Spleen (tissue), 11 donors: ENCODE results near the gene CALHM3. TPM values are rescaled to one million over a fixed set of nuclear protein-coding genes. Genes with fewer than 3 reads are reported as not detected.

Experiments
- DNase-seq: peaks from one replicate; pipeline ENCODE4 v3.0.0-alpha.2; 2020
- H3K27ac ChIP-seq, 8 donors: fragments of 200-600 bp; sonication (generic) in 7 of 8; 1 replicate in 4 of 8; 2 replicates in 4 of 8; pipeline versions ENCODE4 v1.5.0 to v1.8.0; 2016 to 2021; ENCODE audit warnings: inconsistent platforms in 4 of 8, mild to moderate bottlenecking in 4 of 8, moderate library complexity in 1 of 8
- H3K27me3 ChIP-seq, 7 donors: fragments of 200-600 bp; sonication (generic) in 6 of 7; replicated peaks in 1 of 7; 1 replicate in 4 of 7; 2 replicates in 3 of 7; pipeline versions ENCODE4 v1.5.0 to v1.8.0; 2016 to 2021; ENCODE audit warnings: inconsistent platforms in 3 of 7, mild to moderate bottlenecking in 1 of 7
- H3K36me3 ChIP-seq, 6 donors: fragments of 200-600 bp; sonication (generic) in 5 of 6; 1 replicate in 4 of 6; 2 replicates in 2 of 6; pipeline versions ENCODE4 v1.5.0 to v1.8.0; 2016 to 2021; ENCODE audit warnings: inconsistent platforms in 2 of 6
- H3K4me1 ChIP-seq, 6 donors: fragments of 200-600 bp; sonication (generic) in 5 of 6; 1 replicate in 3 of 6; 2 replicates in 3 of 6; pipeline versions ENCODE4 v1.5.0 to v1.8.0; 2016 to 2021; ENCODE audit warnings: inconsistent platforms in 3 of 6
- H3K4me3 ChIP-seq, 8 donors: fragments of 200-600 bp; sonication (generic) in 7 of 8; 1 replicate in 4 of 8; 2 replicates in 4 of 8; pipeline versions ENCODE4 v1.5.0 to v1.8.0; 2016 to 2021; ENCODE audit warnings: inconsistent platforms in 4 of 8, mild to moderate bottlenecking in 4 of 8, moderate library complexity in 2 of 8
- H3K9me3 ChIP-seq, 8 donors: fragments of 200-600 bp; sonication (generic) in 7 of 8; 1 replicate in 4 of 8; 2 replicates in 4 of 8; pipeline versions ENCODE4 v1.5.0 to v1.8.0; 2016 to 2021; ENCODE audit warnings: inconsistent platforms in 4 of 8
- POLR2A ChIP-seq, 3 donors: fragments of 450-650 bp; IDR thresholded peaks; one replicate each; pipeline ENCODE4 v1.5.1; 2017; ENCODE audit warnings: antibody characterized with exemption in 3 of 3, mild to moderate bottlenecking in 1 of 3
- POLR2AphosphoS5 ChIP-seq, 3 donors: sonication (generic); formaldehyde crosslinking; IDR thresholded peaks; one replicate each; pipeline ENCODE4 v1.5.1; 2017; ENCODE audit warnings: antibody characterized with exemption in 3 of 3
- WGBS, 5 donors: extraction: QIAGEN DNeasy Blood & Tissue Kit in 3 of 5; methylation state at CpG; one replicate each; pipeline versions ENCODE4 v1.1.5 to v1.1.7; 2013 to 2018; 5-methylcytosine and 5-hydroxymethylcytosine counted together
- intact Hi-C: fragments of 100-400 bp; cut with DNase I; formaldehyde crosslinking; loops from one replicate; pipeline ENCODE4 v1.15.0; 2023; ENCODE audit warnings: low total_unique reads
- polyA plus RNA-seq, 3 donors: library from polyadenylated mRNA; stranded (reverse); fragments of 200-250 nt; gene quantifications; one replicate each; pipeline ENCODE4 v1.2.1, GENCODE V29; 2013
- total RNA-seq, 7 donors: library from RNA; depleted of rRNA in 3 of 7; stranded (reverse); fragments of >200 nt in 3 of 7; fragmentation: NEBNext Ultra II Directional in 4 of 7; extraction: Animal tissue kit (Norgen Biotek cat#: 25700) in 4 of 7; gene quantifications; one replicate each; pipeline versions ENCODE4 v1.1.0 to v1.2.1, GENCODE V29; 2016 to 2021
- TF ChIP-seq, protein P1 (sequence below), 11 experiments: fragments of 200-600 bp in 7 of 11; fragments of 450-650 bp in 4 of 11; sonication (generic) in 4 of 11; IDR thresholded peaks in 8 of 11; conservative IDR thresholded peaks in 3 of 11; 1 replicate in 7 of 11; 2 replicates in 4 of 11; pipeline versions ENCODE4 v1.4.0 to v1.8.0; 2016 to 2021; ENCODE audit warnings: antibody characterized with exemption in 11 of 11, inconsistent platforms in 4 of 11, mild to moderate bottlenecking in 1 of 11
- donor health status: healthy with polysubstance abuse.
- donor health status: DM: no; HTN: no; CAD: no; lungs with moderate emphysema.
- donor health status: DM: no; HTN: no; CAD: no.
- donor health status: Bipolar disorder and iron deficiency.
- donor health status: healthy.
- donor health status: DM: no; HTN: no; CAD: no.
- donor health status: DM: yes; HTN: yes; CAD: no.

The CALHM3 gene
- total and polyA plus RNA-seq, 10 donors, result 0.03 TPM; not detected in 9

DNA sequence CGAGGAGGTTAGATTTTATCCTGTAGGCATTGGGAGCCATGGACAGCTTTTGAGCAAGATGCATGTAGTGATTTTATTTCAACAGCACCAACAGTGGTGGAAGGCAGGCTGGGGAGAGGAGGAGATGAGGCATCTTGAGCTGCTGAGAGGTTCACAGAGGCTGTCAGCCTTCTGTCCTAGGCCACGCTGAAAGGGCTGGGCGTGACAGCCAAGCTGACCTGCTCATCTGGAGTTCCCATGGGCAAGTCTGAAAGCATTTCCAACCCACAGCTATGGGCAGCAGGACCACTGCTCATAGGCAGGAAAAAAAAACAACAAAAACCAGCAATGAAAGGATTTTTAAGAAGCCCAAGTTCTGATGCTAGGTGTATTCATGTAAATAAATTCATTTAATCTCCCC lies 22.1 kb upstream of the CALHM3 start:
- no peaks in the 10 kb centered on the region for H3K36me3 ChIP-seq
- peak; percentile 23 for DNase-seq
- H3K27ac ChIP-seq, result no peak overlapping the region
- WGBS, 5 donors, result 84 to 97% (median 96%) methylated on average over 3 of the region's 3 CpGs
- peaks cover 0 to 35% (median 0%) of the 10 kb centered on the region in 7 donors for H3K27me3 ChIP-seq
- H3K4me1 ChIP-seq, result peaks cover 0 to 17% (median 8%) of the 10 kb centered on the region in 6 donors
- intact Hi-C loops, result no loop called here
- TF ChIP-seq, protein P1, sequence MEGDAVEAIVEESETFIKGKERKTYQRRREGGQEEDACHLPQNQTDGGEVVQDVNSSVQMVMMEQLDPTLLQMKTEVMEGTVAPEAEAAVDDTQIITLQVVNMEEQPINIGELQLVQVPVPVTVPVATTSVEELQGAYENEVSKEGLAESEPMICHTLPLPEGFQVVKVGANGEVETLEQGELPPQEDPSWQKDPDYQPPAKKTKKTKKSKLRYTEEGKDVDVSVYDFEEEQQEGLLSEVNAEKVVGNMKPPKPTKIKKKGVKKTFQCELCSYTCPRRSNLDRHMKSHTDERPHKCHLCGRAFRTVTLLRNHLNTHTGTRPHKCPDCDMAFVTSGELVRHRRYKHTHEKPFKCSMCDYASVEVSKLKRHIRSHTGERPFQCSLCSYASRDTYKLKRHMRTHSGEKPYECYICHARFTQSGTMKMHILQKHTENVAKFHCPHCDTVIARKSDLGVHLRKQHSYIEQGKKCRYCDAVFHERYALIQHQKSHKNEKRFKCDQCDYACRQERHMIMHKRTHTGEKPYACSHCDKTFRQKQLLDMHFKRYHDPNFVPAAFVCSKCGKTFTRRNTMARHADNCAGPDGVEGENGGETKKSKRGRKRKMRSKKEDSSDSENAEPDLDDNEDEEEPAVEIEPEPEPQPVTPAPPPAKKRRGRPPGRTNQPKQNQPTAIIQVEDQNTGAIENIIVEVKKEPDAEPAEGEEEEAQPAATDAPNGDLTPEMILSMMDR (IDR thresholded peaks at IDR 0.05 in 8 of 11, conservative IDR thresholded peaks at IDR 0.05 in 3 of 11), result no peak
- TF ChIP-seq POLR2A (IDR thresholded peaks at IDR 0.05) (no peak), POLR2AphosphoS5 (IDR thresholded peaks at IDR 0.05) (no peak)
- H3K9me3 ChIP-seq, result no peaks in the 10 kb centered on the region
- no peak overlapping the region for H3K4me3 ChIP-seq

DNA sequence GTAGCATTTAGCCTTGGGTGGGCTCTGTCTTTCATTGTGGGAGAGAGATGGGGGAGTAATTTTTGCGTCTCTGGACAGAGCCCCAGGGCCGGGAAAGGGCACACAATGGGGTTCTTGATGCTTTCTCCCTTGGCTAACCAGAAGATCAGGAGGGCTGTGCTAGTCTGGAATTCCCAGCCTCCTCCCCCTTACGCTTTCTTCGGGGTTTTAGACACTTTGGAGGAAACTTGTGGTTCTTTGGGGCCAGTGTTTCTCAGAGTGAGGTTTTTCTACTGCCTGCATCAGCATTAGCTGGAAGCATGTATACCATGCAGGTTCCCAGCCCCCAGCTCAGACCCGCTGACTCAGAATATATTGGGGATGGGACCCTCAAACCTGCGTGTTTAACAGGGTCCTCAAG lies 21.4 kb upstream of the CALHM3 start:
- WGBS, 5 donors, result 42 to 60% (median 48%) methylated on average over 6 of the region's 6 CpGs
- Histone ChIP-seq H3K4me1 (peaks cover 0 to 17% (median 8%) of the 10 kb centered on the region in 6 donors), H3K36me3 (no peaks in the 10 kb centered on the region), H3K27me3 (peaks cover 0 to 36% (median 2%) of the 10 kb centered on the region in 7 donors), H3K4me3 (no peak overlapping the region), H3K9me3 (no peaks in the 10 kb centered on the region), H3K27ac (no peak overlapping the region)
- intact Hi-C loops, result no loop called here
- TF ChIP-seq POLR2AphosphoS5 (IDR thresholded peaks at IDR 0.05) (no peak), POLR2A (IDR thresholded peaks at IDR 0.05) (no peak)
- TF ChIP-seq, protein P1 (IDR thresholded peaks at IDR 0.05 in 8 of 11, conservative IDR thresholded peaks at IDR 0.05 in 3 of 11), result no peak
- peak; percentile 18 for DNase-seq

DNA sequence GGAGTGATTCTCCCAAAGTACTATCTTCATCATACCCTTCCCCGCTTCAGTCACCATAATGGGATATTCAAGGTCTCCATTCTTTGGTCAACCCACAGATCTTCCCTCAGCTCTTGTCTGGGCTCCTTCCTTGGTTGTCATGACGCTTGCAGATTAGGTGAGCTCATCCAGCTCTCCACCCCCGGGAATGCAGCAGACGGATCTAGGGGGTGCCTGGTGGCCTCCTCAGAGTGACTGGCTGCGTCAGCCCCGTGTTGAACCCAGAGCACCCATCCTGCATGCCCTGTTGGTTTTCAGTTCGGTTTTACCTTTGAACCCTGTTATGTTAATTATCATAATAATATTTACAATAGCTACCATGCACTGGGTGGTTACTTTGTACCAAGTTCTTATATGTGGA lies 20.8 kb upstream of the CALHM3 start:
- H3K4me3 ChIP-seq, result no peak overlapping the region
- peak; percentile 23 for DNase-seq
- H3K36me3 ChIP-seq, result no peaks in the 10 kb centered on the region
- TF ChIP-seq, protein P1 (IDR thresholded peaks at IDR 0.05 in 8 of 11, conservative IDR thresholded peaks at IDR 0.05 in 3 of 11), result no peak
- TF ChIP-seq POLR2AphosphoS5 (IDR thresholded peaks at IDR 0.05) (no peak), POLR2A (IDR thresholded peaks at IDR 0.05) (no peak)
- H3K27ac ChIP-seq, result no peak overlapping the region
- peaks cover 0 to 14% (median 8%) of the 10 kb centered on the region in 6 donors for H3K4me1 ChIP-seq
- H3K27me3 ChIP-seq, result peaks cover 0 to 42% (median 8%) of the 10 kb centered on the region in 7 donors
- H3K9me3 ChIP-seq, result no peaks in the 10 kb centered on the region
- WGBS, 5 donors, result 81 to 87% (median 85%) methylated on average over 7 of the region's 7 CpGs
- intact Hi-C loops, result no loop called here

DNA sequence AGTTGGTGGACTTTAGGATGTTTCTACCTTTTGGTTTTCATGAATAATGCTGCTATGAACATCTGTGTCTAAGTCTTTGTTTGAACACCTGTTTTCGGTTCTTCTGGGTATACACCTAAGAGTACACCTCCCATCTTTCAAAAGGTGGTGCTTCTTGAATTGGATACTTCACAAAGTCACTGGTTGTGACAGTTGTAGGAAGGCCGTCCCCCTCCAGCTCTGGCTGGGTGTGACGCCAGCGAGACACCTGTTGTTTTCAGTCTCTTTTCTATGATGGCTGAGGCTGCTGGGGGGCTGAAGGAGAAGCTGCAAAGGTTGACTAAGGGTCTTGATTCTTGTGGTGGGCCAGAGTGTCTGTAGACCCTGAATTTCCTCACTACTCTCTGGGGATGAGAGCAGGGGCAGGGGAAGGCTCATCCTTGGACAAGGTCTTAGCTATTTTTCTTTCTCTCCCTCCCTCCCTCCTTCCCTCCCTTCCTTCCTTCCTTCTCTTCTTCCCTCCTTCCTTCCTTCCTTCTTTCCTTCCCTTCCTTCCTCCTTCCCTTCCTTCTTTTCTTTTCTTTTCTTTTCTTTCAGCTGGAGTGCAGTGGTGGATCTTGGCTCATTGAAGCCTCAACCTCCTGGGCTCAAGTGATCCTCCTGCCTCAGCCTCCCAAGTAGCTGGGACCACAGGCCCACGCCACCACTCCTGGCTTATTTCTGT lies 20.0 kb upstream of the CALHM3 start:
- intact Hi-C loops, result no loop called here
- peak; percentile 42 for DNase-seq
- Histone ChIP-seq H3K9me3 (no peaks in the 10 kb centered on the region), H3K4me3 (no peak overlapping the region), H3K36me3 (no peaks in the 10 kb centered on the region), H3K27ac (no peak overlapping the region), H3K27me3 (peaks cover 0 to 50% (median 15%) of the 10 kb centered on the region in 7 donors), H3K4me1 (peaks cover 0 to 13% (median 8%) of the 10 kb centered on the region in 6 donors)
- TF ChIP-seq, protein P1 (IDR thresholded peaks at IDR 0.05 in 8 of 11, conservative IDR thresholded peaks at IDR 0.05 in 3 of 11), result no peak
- TF ChIP-seq POLR2A (IDR thresholded peaks at IDR 0.05) (no peak), POLR2AphosphoS5 (IDR thresholded peaks at IDR 0.05) (no peak)
- WGBS, 5 donors, result 75 to 91% (median 87%) methylated on average over 5 of the region's 5 CpGs
